ENCODE results near the gene SOCS1. TPM values are rescaled to one million over a fixed set of nuclear protein-coding genes. Genes with fewer than 3 reads are reported as not detected.

The SOCS1 gene
- total and polyA plus RNA-seq, 3 donors from 2014 or later: 3.6 to 16.8 (median 10.7) TPM

DNA sequence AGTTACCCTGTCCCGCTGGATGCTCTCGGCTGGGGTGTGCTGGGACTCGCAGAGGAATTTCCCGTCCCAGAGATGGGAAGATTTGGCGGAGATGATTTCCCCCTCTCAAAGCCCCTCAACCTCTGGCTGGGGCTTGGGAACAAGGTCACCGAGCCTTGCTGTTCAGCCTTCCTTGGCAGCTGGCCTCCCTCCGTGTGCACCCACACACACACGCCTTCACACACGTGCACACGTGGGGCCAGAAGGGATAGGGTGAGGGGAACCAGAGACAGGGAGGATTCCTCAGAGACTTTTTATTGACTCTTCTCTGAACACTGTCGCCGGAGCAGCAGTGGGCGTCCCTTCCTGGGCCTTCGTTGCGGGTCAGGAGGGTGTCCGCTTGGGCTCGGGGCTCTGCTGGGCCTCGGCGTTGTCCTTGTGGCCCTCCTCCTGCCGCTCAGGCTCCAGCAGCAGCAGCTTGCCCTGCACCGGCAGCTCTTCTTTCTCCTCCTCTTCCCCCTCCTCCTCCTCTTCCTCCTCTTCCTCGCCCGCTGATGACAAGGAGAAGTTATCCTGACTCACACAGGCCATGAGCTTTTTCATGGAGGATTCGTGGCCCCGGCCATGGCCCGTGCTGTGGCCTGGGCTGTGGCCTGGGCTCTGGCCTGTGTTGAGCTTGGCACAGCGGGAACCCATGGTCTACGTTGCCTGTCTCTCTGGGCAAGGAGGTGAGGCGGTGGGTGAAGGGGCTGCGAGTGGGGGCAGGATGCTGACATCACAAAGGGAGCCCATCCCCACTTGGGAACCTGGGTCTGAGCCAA lies 17.1 kb upstream of the SOCS1 start, which contains the start of gene PRM3:
Gene PRM3 (minus strand): TSS at position 709 of the 800 bp plus-strand sequence. CDS start 34 bp downstream, at position 675.
- no peak for TF ChIP-seq POLR2A (IDR thresholded peaks at IDR 0.05)
- TF ChIP-seq, protein P1, sequence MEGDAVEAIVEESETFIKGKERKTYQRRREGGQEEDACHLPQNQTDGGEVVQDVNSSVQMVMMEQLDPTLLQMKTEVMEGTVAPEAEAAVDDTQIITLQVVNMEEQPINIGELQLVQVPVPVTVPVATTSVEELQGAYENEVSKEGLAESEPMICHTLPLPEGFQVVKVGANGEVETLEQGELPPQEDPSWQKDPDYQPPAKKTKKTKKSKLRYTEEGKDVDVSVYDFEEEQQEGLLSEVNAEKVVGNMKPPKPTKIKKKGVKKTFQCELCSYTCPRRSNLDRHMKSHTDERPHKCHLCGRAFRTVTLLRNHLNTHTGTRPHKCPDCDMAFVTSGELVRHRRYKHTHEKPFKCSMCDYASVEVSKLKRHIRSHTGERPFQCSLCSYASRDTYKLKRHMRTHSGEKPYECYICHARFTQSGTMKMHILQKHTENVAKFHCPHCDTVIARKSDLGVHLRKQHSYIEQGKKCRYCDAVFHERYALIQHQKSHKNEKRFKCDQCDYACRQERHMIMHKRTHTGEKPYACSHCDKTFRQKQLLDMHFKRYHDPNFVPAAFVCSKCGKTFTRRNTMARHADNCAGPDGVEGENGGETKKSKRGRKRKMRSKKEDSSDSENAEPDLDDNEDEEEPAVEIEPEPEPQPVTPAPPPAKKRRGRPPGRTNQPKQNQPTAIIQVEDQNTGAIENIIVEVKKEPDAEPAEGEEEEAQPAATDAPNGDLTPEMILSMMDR (IDR thresholded peaks at IDR 0.05): no peak
- no peaks in the 10 kb centered on the region for H3K4me1 ChIP-seq
- intact Hi-C loops (cut with DNase I; ENCODE audit: low total_unique reads): no loop called here
- H3K9me3 ChIP-seq: no peaks in the 10 kb centered on the region
- no peaks in the 10 kb centered on the region for H3K36me3 ChIP-seq (ENCODE audit: low read depth, missing control alignments)
- DNase-seq: no peak
- WGBS, 2 donors: 56 to 71% methylated on average over 18 to 30 of the region's 30 CpGs
- H3K27ac ChIP-seq: no peak within 1 kb of the TSS
- no peak within 1 kb of the TSS for H3K4me3 ChIP-seq
- H3K27me3 ChIP-seq: no peaks in the 10 kb centered on the region

DNA sequence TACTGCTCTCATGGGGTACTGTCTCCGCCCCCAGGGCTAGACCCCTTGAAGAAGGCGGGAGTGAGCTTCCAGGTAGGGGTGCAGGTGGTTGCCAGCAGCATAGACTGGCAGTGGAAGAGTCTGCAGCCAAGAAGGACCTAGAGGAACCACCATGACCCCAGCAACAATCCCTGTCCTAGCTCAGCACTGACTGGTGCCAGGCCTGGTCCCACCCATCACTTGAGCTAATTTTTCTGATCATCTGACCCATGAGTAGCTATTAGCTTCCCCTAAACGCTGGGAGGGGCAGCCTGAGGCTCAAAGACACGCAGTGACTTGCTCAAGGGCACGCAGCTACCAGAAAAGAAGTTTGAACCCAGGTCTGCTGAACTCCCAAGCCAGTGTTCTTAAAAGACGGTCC lies 16.5 kb upstream of the SOCS1 start:
- no peak overlapping the region for H3K4me3 ChIP-seq
- no peaks in the 10 kb centered on the region for H3K36me3 ChIP-seq (ENCODE audit: low read depth, missing control alignments)
- no peak overlapping the region for H3K27ac ChIP-seq
- intact Hi-C loops (cut with DNase I; ENCODE audit: low total_unique reads): no loop called here
- 77 to 84% methylated on average over 6 of the region's 6 CpGs for WGBS, 2 donors
- H3K4me1 ChIP-seq: no peaks in the 10 kb centered on the region
- no peaks in the 10 kb centered on the region for H3K9me3 ChIP-seq
- no peaks in the 10 kb centered on the region for H3K27me3 ChIP-seq
- TF ChIP-seq, protein P1 (IDR thresholded peaks at IDR 0.05): no peak
- TF ChIP-seq POLR2A (IDR thresholded peaks at IDR 0.05): no peak
- no peak for DNase-seq

DNA sequence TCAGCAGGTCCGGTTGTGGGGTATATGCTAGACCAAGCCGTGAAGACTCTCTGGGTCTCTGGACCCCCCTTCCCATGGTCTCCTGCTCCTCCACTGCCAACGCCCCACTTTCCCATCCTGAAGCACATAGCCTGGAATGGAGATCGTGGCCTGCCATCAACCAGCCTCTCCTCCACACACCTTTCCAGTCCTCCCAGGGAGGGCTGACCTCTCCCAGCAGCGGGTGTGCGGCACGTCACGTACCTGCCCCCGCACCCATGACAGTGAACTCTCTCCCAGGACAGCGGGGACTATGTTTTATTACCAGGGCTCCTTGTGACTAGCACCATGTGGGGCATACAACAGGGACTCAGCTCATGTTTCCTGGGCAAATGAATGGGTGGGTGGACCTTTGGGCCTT lies 15.6 kb upstream of the SOCS1 start:
- H3K36me3 ChIP-seq (ENCODE audit: low read depth, missing control alignments): no peaks in the 10 kb centered on the region
- 94 to 97% methylated on average over 8 to 10 of the region's 10 CpGs for WGBS, 2 donors
- no peaks in the 10 kb centered on the region for H3K4me1 ChIP-seq
- H3K27ac ChIP-seq: no peak overlapping the region
- DNase-seq: no peak
- no peak overlapping the region for H3K4me3 ChIP-seq
- no peaks in the 10 kb centered on the region for H3K27me3 ChIP-seq
- TF ChIP-seq, protein P1 (IDR thresholded peaks at IDR 0.05): no peak
- no peak for TF ChIP-seq POLR2A (IDR thresholded peaks at IDR 0.05)
- no peaks in the 10 kb centered on the region for H3K9me3 ChIP-seq
- intact Hi-C loops (cut with DNase I; ENCODE audit: low total_unique reads): no loop called here

DNA sequence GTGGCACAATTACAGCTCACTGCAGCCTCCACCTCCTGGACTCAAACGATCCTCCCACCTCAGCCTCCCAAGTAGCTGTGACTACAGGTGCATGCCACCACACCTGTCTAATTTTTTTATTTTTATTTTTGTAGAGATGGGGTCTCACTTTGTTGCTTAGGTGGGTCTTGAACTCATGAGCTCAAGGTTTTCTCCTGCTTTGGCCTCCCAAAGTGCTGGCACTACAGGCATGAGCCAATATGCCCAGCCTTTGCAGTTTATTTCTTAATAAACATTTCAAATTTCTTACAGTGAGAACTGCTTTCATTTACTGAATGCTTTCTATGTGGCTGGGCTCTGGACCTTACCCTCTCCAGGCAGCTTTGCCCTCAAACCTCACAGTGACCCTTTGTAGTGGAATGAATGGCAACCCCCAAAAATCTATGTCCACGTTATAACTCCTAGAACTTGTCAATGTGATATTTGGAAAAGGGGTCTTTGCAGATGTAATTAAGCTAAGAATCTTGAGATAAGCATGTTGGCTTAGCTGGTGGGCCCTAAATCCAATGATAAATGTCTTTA lies 14.7 kb upstream of the SOCS1 start:
- Histone ChIP-seq H3K27ac (no peak overlapping the region), H3K4me1 (no peaks in the 10 kb centered on the region), H3K4me3 (no peak overlapping the region), H3K36me3 (ENCODE audit: low read depth, missing control alignments) (no peaks in the 10 kb centered on the region), H3K27me3 (no peaks in the 10 kb centered on the region), H3K9me3 (no peaks in the 10 kb centered on the region)
- DNase-seq: no peak
- intact Hi-C loops (cut with DNase I; ENCODE audit: low total_unique reads): no loop called here
- 97 to 100% methylated on average over 2 of the region's 2 CpGs for WGBS, 2 donors
- TF ChIP-seq POLR2A (IDR thresholded peaks at IDR 0.05): no peak
- TF ChIP-seq, protein P1 (IDR thresholded peaks at IDR 0.05): no peak
